Neuronal stem cell (in vitro differentiated cells): ENCODE results near the gene MMP21.

Source experiments
- DNase-seq: peaks from one replicate; pipeline ENCODE4 v3.0.0-alpha.2; 2013; ENCODE audit warnings: low spot score
- H2AFZ ChIP-seq: one replicate; pipeline ENCODE4 v1.6.1; 2013; ENCODE audit warnings: mild to moderate bottlenecking, low read length, inconsistent platforms
- H2AK5ac ChIP-seq: 2 replicates; pipeline ENCODE4 v1.6.1; 2013; ENCODE audit warnings: low read depth, mild to moderate bottlenecking, inconsistent platforms, low read length, moderate library complexity, mixed read lengths
- H2BK120ac ChIP-seq: 2 replicates; pipeline ENCODE4 v1.6.1; 2013; ENCODE audit warnings: low read depth, mild to moderate bottlenecking, inconsistent platforms, low read length, moderate library complexity, mixed read lengths
- H2BK12ac ChIP-seq: one replicate; pipeline ENCODE4 v1.6.1; 2013; ENCODE audit warnings: low read length, inconsistent platforms
- H2BK15ac ChIP-seq: 2 replicates; pipeline ENCODE4 v1.6.1; 2013; ENCODE audit warnings: mild to moderate bottlenecking, low read length, inconsistent platforms, mixed read lengths
- H2BK5ac ChIP-seq: one replicate; pipeline ENCODE4 v1.6.1; 2013; ENCODE audit warnings: inconsistent platforms, mild to moderate bottlenecking, low read length, moderate library complexity
- H3K14ac ChIP-seq: one replicate; pipeline ENCODE4 v1.6.1; 2013; ENCODE audit warnings: low read length, inconsistent platforms
- H3K18ac ChIP-seq: 2 replicates; pipeline ENCODE4 v1.6.1; 2013; ENCODE audit warnings: low read length, inconsistent platforms
- H3K23ac ChIP-seq: 2 replicates; pipeline ENCODE4 v1.6.1; 2013; ENCODE audit warnings: low read depth, mild to moderate bottlenecking, mixed read lengths, low read length, inconsistent platforms; ENCODE audit not compliant: poor library complexity
- H3K27ac ChIP-seq: replicated peaks from 3 replicates; pipeline ENCODE4 v1.5.1; 2013; ENCODE audit warnings: low read length, inconsistent platforms
- H3K27me3 ChIP-seq, 3 experiments: 2 replicates each; pipeline ENCODE4 v1.6.1; 2013; ENCODE audit warnings: low read length in 3 of 3, mild to moderate bottlenecking in 2 of 3, inconsistent platforms in 1 of 3, low read depth in 1 of 3, mixed read lengths in 1 of 3, moderate library complexity in 1 of 3; ENCODE audit not compliant: control insufficient read depth in 3 of 3, insufficient read depth in 3 of 3
- H3K36me3 ChIP-seq, 2 donors: replicated peaks in 1 of 2; 2 replicates each; pipeline ENCODE4 v1.6.1; 2013; ENCODE audit warnings: low read length in 2 of 2; ENCODE audit not compliant: control insufficient read depth in 2 of 2, insufficient read depth in 2 of 2
- H3K4ac ChIP-seq: 2 replicates; pipeline ENCODE4 v1.6.1; 2013; ENCODE audit warnings: inconsistent platforms, mild to moderate bottlenecking, low read length, moderate library complexity
- H3K4me1 ChIP-seq, 2 donors: 1 replicate in 1 of 2; 2 replicates in 1 of 2; pipeline ENCODE4 v1.6.1; 2013; ENCODE audit warnings: low read length in 2 of 2, low read depth in 1 of 2; ENCODE audit not compliant: control insufficient read depth in 2 of 2, insufficient read depth in 1 of 2
- H3K4me2 ChIP-seq: one replicate; pipeline ENCODE4 v1.6.1; 2013; ENCODE audit warnings: mild to moderate bottlenecking, low read length, inconsistent platforms; ENCODE audit not compliant: insufficient read depth, poor library complexity, severe bottlenecking
- H3K4me3 ChIP-seq, 2 donors: 2 replicates each; pipeline ENCODE4 v1.5.1; 2013; ENCODE audit warnings: low read length in 2 of 2, mild to moderate bottlenecking in 2 of 2, inconsistent platforms in 1 of 2, moderate library complexity in 1 of 2
- H3K79me1 ChIP-seq: one replicate; pipeline ENCODE4 v1.6.1; 2013; ENCODE audit warnings: low read depth, mild to moderate bottlenecking, inconsistent platforms, low read length, moderate library complexity
- H3K9ac ChIP-seq: one replicate; pipeline ENCODE4 v1.6.1; 2013; ENCODE audit warnings: mild to moderate bottlenecking, low read depth, low read length, inconsistent platforms; ENCODE audit not compliant: poor library complexity
- H3K9me3 ChIP-seq, 2 donors: replicated peaks in 1 of 2; 2 replicates each; pipeline versions ENCODE3 to v1.6.1; 2013; ENCODE audit warnings: low read length in 2 of 2, mild to moderate bottlenecking in 2 of 2, inconsistent platforms in 1 of 2, low read depth in 1 of 2, mixed read lengths in 1 of 2, moderate library complexity in 1 of 2; ENCODE audit not compliant: control insufficient read depth in 2 of 2, insufficient read depth in 1 of 2
- H4K8ac ChIP-seq: one replicate; pipeline ENCODE4 v1.6.1; 2013; ENCODE audit warnings: low read depth, mild to moderate bottlenecking, inconsistent platforms, low read length, moderate library complexity
- H4K91ac ChIP-seq: one replicate; pipeline ENCODE4 v1.6.1; 2013; ENCODE audit warnings: low read length, low read depth, mild to moderate bottlenecking, inconsistent platforms; ENCODE audit not compliant: poor library complexity
- WGBS, 2 donors: extraction: QIAGEN DNeasy Blood & Tissue Kit; methylation state at CpG; one replicate each; pipeline ENCODE4 v1.1.7; 2013; ENCODE audit warnings: missing lambda C conversion rate in 2 of 2, mixed read lengths in 1 of 2; ENCODE audit not compliant: insufficient read length in 2 of 2, insufficient replicate concordance in 1 of 2; ENCODE audit errors: extremely low coverage in 2 of 2; 5-methylcytosine and 5-hydroxymethylcytosine counted together

The MMP21 gene

DNA sequence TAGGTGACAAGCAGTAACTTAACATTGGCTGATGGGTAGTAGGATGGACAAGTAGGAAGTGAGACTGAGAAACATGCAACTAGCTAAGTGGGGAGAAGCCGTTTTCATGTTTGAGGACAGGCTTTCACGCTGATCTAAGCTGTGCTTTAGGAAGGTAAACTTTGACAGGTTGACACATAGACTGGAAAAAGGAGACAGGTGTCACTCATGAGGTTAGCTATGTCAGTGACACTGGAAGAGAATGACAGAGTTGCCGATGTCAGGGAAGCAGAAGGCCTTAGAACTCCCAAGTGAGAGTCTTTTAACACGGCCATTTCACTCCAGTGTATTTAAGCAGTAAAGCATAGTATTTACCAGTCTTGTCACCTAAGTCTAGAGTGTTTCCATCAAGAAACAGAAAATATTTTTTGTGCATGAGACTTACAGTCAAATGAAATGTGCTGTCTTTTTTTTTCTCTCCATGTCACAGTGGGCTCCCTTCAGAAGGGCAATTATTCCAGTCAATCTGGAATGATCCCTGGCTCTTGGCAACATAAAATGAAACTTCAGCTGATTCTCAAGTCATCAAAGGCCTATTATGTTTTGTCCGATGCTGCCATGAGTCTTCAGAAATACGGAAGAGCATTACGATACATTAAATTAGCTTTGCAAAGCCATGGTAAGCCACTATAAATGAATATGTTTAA, 35.5 kb downstream of the MMP21 start:
- WGBS, 2 donors: no CpG with 5 or more reads among the region's 7 CpGs

DNA sequence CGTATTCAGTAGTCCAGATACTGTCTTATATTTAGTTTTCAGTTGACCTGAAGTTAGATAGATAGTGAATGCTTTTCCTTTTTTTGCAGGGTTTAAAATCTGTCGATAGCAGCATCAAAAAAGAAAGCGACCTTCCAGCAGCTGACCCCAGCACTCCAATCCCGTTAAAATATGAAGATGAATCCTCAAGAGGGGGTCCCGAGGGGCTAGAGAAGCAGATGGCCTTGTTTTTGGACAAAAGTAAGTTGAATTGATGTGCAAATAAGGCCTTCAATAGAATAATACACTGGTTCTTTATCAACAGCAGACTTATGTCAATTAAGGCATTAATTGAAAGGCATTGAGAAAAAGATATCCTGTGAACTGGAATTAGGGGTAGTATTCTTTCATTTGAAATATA, 37.4 kb downstream of the MMP21 start:
- Histone ChIP-seq H3K14ac (no peak overlapping the region), H3K4me1 (peaks cover 0 to 5% of the 10 kb centered on the region in 2 donors), H2BK120ac (no peak overlapping the region), H2BK12ac (no peak overlapping the region), H3K4me3 (no peak overlapping the region), H4K91ac (no peak overlapping the region), H3K79me1 (no peaks in the 10 kb centered on the region), H2BK5ac (no peak overlapping the region), H3K4ac (no peak overlapping the region), H3K4me2 (peak overlapping the region; percentile 11), H4K8ac (no peak overlapping the region), H3K27ac (no peak overlapping the region), H3K9me3 (no peaks in the 10 kb centered on the region), H3K23ac (no peak overlapping the region), H3K9ac (no peak overlapping the region), H3K27me3 (no peaks in the 10 kb centered on the region), H2AK5ac (no peak overlapping the region), H2BK15ac (no peak overlapping the region), H3K18ac (no peak overlapping the region), H3K36me3 (peaks cover 28 to 99% of the 10 kb centered on the region in 2 donors), H2AFZ (no peak overlapping the region)
- DNase-seq: no peak
- no CpG with 5 or more reads among the region's 5 CpGs for WGBS, 2 donors

More for the DNA sequence above, 35.5 kb downstream of the MMP21 start:
- no peaks in the 10 kb centered on the region for H3K27me3 ChIP-seq
- H3K36me3 ChIP-seq: peaks cover 37 to 99% of the 10 kb centered on the region in 2 donors
- H3K14ac ChIP-seq: no peak overlapping the region
- H3K18ac ChIP-seq: no peak overlapping the region
- no peak overlapping the region for H2BK120ac ChIP-seq
- no peak overlapping the region for H4K91ac ChIP-seq
- H2BK15ac ChIP-seq: no peak overlapping the region
- H3K4me3 ChIP-seq: no peak overlapping the region
- no peak for DNase-seq
- H2AK5ac ChIP-seq: no peak overlapping the region
- H3K4ac ChIP-seq: no peak overlapping the region
- H3K4me1 ChIP-seq: peaks cover 0 to 5% of the 10 kb centered on the region in 2 donors
- H3K27ac ChIP-seq: no peak overlapping the region
- no peak overlapping the region for H3K9ac ChIP-seq
- H3K23ac ChIP-seq: no peak overlapping the region
- H2BK5ac ChIP-seq: no peak overlapping the region
- no peak overlapping the region for H2AFZ ChIP-seq
- no peak overlapping the region for H2BK12ac ChIP-seq
- H3K9me3 ChIP-seq: no peaks in the 10 kb centered on the region
- no peak overlapping the region for H4K8ac ChIP-seq
- H3K4me2 ChIP-seq: no peak overlapping the region
- no peaks in the 10 kb centered on the region for H3K79me1 ChIP-seq

GRCh38 chr10:125734823-125735222, 40.8 kb downstream of the MMP21 start:
- H2BK12ac ChIP-seq: no peak overlapping the region
- no peak overlapping the region for H3K4me2 ChIP-seq
- no peak overlapping the region for H2BK15ac ChIP-seq
- H3K18ac ChIP-seq: no peak overlapping the region
- no peak overlapping the region for H3K23ac ChIP-seq
- H3K14ac ChIP-seq: no peak overlapping the region
- H4K8ac ChIP-seq: no peak overlapping the region
- no peak overlapping the region for H2BK120ac ChIP-seq
- no peaks in the 10 kb centered on the region for H3K27me3 ChIP-seq
- H2AK5ac ChIP-seq: no peak overlapping the region
- no peak overlapping the region for H3K9ac ChIP-seq
- DNase-seq: no peak
- H3K4ac ChIP-seq: no peak overlapping the region
- H3K4me3 ChIP-seq: no peak overlapping the region
- H2AFZ ChIP-seq: no peak overlapping the region
- WGBS, 2 donors: no CpG with 5 or more reads among the region's 1 CpG
- peaks cover 0 to 5% of the 10 kb centered on the region in 2 donors for H3K4me1 ChIP-seq
- H4K91ac ChIP-seq: no peak overlapping the region
- H3K79me1 ChIP-seq: no peaks in the 10 kb centered on the region
- H3K9me3 ChIP-seq: no peaks in the 10 kb centered on the region
- no peak overlapping the region for H2BK5ac ChIP-seq
- H3K27ac ChIP-seq: no peak overlapping the region
- H3K36me3 ChIP-seq: peaks cover 30 to 100% of the 10 kb centered on the region in 2 donors

DNA sequence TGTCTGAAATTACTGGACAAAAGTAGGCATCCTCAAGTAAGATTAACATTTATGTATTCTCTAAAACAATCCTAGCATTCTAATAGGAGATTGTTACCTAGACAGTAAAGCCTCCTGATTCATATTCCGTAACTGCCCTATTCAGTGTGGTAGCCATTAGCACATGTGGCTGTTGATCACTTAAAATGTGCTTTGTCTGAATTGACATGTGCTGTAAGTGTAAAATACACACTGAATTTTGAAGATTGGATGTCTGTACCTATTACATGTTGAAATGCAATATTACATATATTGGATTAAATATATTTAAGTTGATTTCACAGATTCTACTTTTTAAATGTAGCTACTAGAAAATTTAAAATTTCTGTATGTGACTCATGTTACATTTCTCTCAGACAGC, 41.5 kb downstream of the MMP21 start:
- DNase-seq: no peak
- Histone ChIP-seq H3K4me2 (no peak overlapping the region), H2AK5ac (no peak overlapping the region), H3K4me1 (peaks cover 0 to 5% of the 10 kb centered on the region in 2 donors), H2BK15ac (no peak overlapping the region), H3K9ac (no peak overlapping the region), H2BK5ac (no peak overlapping the region), H2AFZ (no peak overlapping the region), H3K4ac (no peak overlapping the region), H3K79me1 (no peaks in the 10 kb centered on the region), H3K23ac (no peak overlapping the region), H3K9me3 (no peaks in the 10 kb centered on the region), H4K91ac (no peak overlapping the region), H3K27ac (no peak overlapping the region), H4K8ac (no peak overlapping the region), H3K4me3 (no peak overlapping the region), H3K14ac (no peak overlapping the region), H3K36me3 (peaks cover 31 to 100% of the 10 kb centered on the region in 2 donors), H3K27me3 (no peaks in the 10 kb centered on the region), H3K18ac (no peak overlapping the region), H2BK12ac (no peak overlapping the region), H2BK120ac (no peak overlapping the region)
- WGBS, 2 donors: no CpG with 5 or more reads among the region's 1 CpG
